Measurements from ENCODE around the gene TAF1B.
A peak's percentile ranks its signal among the peaks of the same experiment; 100 is the strongest.

TAF1B gene

DNA sequence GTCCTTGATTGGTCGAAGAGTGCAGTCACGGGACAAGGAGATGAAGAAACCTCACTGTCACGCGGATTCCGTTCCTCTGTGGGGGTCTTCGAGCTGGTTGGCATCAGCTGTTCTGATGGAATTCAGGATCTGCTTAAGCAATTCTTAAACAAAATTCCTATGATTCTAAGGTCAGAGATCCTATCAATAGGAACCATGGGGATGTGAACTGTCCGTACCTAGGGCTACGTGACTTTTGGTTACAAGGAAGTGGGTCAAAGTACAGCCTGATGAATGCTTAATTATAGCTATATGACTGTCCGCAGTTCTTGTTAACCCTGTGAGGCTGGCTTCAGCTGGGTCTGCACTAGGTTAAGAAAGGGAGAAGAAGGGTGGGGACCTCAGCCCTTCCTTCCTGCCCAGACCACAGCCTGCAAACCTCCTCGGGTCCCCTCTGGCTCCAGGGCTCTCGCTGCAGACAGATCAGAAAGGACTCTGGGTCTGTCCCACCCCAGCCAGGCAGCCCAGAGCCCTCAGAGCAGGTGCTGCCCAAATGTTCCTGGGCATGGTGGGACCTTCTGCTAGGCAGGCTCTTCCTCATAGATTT is 44.2 kb upstream of the TAF1B start:
- TF ChIP-seq, protein P1, sequence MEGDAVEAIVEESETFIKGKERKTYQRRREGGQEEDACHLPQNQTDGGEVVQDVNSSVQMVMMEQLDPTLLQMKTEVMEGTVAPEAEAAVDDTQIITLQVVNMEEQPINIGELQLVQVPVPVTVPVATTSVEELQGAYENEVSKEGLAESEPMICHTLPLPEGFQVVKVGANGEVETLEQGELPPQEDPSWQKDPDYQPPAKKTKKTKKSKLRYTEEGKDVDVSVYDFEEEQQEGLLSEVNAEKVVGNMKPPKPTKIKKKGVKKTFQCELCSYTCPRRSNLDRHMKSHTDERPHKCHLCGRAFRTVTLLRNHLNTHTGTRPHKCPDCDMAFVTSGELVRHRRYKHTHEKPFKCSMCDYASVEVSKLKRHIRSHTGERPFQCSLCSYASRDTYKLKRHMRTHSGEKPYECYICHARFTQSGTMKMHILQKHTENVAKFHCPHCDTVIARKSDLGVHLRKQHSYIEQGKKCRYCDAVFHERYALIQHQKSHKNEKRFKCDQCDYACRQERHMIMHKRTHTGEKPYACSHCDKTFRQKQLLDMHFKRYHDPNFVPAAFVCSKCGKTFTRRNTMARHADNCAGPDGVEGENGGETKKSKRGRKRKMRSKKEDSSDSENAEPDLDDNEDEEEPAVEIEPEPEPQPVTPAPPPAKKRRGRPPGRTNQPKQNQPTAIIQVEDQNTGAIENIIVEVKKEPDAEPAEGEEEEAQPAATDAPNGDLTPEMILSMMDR (IDR thresholded peaks at IDR 0.05), result no peak
- TF ChIP-seq ZFX (IDR thresholded peaks at IDR 0.05; ENCODE audit: borderline replicate concordance), result no peak
- peak overlapping the region; percentile 76 for H3K27ac ChIP-seq

DNA sequence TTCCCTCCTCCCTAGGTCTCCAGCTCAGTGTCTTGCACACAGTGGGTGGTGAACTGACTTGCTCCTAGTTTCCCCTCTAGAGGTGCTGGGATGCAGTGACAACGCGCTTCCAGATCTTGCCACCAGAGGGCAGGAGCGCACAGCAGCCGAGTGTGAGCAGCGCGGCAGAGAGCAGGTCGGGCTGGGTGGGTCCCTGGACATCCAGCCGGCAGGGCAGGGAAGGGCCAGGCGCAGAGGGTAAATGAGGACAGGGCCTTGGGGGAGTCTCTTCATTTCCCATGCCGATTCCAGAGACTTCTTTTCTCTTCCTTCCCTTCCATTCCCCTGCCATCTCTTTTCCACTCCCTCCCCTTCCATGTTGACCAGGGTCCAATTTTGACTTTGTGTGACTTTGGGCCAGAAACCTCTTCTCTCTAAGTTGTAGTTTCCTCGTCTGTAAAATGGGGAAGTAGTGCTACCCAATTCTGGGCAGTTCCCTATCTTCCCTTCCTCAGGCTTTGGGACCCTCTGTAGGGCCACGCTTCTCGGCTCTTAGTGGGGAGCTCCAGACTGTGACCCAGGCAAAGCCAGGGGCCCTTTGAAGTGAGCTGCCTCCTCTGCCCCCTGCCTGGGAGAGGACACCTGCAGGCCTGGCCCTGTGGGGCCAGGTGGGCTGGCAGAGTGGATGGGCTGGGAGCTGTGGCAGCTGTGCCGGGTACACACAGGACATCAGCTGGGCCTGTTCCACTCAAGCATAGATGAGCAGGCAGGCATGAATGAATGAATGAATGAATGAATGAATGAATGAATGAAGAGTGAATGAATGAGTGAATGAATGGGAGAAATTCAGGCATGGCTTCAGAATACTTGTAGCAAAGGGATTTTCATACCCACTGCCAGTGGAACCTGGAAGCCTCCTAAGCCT is 43.3 kb upstream of the TAF1B start:
- TF ChIP-seq, protein P1 (IDR thresholded peaks at IDR 0.05), result peak; percentile 98
- no peak for TF ChIP-seq ZFX (IDR thresholded peaks at IDR 0.05; ENCODE audit: borderline replicate concordance)
- peak overlapping the region; percentile 76; the same call in 1 of the 2 replicates for H3K27ac ChIP-seq

DNA sequence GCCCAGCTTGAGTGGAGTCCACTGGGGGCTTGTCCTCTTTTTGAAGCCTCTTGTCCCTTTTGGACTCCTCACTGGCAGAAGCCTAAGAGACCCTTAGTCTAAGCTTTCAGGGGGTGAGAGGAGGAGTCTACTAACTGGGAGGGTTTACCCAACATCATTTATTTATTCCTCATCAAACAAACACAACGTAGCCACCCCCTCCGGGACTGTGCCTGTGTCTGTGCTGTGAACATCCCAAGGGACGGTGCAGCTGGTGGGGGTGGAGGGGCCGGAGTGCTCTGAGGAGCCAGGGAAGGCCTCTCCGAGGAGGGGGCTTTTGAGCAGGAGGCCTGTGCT is 42.7 kb upstream of the TAF1B start:
- TF ChIP-seq, protein P1 (IDR thresholded peaks at IDR 0.05), result no peak
- TF ChIP-seq ZFX (IDR thresholded peaks at IDR 0.05; ENCODE audit: borderline replicate concordance), result no peak
- no peak overlapping the region for H3K27ac ChIP-seq

DNA sequence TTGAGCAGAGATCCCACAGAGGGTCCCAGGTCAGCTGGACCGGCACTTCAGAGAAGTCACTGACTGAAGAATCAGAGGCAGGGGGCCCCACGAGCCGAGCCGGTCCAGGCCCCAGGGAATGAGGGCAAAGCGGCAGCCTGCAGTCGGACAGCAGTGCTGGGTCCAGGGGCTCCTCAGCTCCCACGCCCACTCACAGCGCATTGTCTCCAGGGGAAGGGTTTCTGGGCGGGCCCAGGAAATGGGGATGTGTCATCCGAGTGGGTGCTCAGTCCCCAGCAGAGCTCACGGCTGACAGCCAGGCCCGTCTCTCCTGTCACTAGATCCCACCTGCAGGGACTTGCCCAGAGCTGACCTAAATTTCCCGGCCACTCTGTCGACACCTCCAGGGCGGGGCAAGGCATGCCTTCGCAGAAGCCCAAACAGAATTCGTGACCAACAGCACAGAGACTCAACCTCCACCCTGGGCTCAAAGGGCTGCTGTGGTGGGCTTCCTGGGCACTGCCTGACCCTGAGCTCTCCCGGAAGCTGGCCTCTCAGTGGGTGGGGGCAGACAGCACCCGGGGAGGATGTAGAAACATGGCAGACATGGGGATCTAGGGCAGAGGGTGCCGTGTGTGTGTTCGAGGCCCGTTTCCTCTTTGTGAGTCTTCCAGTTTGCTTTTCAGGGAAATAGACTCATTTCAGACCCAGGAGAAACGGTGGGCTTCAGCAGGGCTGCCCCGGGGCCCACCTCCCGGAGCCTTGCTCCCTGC is 42.1 kb upstream of the TAF1B start:
- H3K27ac ChIP-seq, result no peak overlapping the region
- TF ChIP-seq, protein P1 (IDR thresholded peaks at IDR 0.05), result no peak
- TF ChIP-seq ZFX (IDR thresholded peaks at IDR 0.05; ENCODE audit: borderline replicate concordance), result no peak

DNA sequence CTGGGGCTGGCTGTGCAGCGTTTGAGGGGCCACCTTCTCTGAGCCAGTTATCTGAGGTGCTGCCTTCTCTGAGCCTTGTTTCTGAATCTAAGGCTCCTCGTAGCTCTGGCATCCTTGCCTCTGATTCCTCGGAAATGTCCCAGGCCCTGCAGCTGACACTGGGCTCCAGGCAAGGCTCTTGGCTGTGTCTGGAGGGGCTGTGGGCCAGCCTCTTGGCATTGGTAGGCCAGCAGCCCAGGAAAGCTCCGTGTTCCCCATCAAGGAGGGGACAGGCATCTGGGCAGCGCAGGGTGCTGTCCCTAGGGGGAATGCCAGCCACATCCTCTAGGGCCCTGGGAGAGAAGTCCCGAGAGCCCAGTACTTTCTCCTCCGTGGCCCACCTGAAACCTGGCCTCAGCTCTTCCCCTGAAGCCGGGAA is 40.7 kb upstream of the TAF1B start:
- no peak for TF ChIP-seq ZFX (IDR thresholded peaks at IDR 0.05; ENCODE audit: borderline replicate concordance)
- TF ChIP-seq, protein P1 (IDR thresholded peaks at IDR 0.05), result no peak
- no peak overlapping the region for H3K27ac ChIP-seq

DNA sequence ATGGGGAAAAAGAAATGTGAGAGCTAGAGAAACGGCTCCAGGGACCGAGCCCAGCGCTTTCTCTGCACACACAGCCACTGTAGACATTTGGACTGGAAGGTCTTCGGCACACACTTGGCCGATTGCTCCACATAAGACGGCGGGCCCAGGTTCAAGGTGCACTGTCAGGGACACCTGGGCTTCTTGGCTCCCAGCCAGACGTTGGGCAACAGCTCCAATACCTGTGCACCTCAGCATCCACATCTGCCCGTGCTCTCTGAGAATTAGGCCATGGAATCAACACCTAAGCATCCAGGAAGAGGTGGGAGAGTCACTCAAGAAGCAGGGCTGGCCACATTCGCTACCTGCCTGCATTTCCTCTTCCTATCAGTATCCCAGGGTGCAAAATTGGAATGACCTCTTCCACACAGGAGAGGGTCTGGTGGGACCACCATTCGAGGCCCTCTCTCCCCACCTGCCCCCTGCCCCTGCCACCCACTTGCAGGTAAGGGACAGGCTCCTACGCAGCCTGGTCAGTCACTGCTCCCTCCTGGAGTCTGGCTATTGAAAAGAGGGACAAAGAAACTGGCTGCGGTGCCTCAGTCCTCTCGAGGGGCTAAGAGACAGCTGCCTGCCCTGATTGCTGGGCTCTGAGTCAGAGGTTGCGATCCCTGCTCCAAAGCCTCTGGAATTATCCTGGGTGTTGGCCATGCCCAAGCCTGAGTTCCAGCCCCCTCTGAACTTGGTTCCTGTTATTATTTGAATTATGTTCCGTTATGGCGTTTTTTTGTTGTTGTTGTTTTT is 40.1 kb upstream of the TAF1B start:
- TF ChIP-seq, protein P1 (IDR thresholded peaks at IDR 0.05), result no peak
- no peak for TF ChIP-seq ZFX (IDR thresholded peaks at IDR 0.05; ENCODE audit: borderline replicate concordance)
- H3K27ac ChIP-seq, result no peak overlapping the region
